ENCODE measurements around the gene ATP5PO.

DNA sequence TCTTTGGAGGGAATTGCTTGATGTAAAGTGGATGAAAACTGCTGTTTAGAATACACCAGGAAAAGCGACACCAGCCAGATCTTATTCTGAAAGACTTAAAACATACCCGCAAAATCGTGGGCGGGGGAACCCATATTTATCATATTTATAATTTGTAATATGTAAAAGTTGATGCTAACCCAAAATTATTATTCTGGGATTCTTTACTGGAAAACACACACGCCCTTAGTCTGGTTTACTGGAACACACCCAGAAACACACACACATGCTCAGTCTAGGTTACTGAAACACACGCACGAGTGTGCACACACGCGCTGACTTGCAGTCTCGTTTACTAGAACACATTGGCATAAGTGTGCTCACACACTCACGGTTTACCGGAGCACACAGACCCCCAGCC lies 32.5 kb downstream of the ATP5PO start:
- TF ChIP-seq, protein P1, sequence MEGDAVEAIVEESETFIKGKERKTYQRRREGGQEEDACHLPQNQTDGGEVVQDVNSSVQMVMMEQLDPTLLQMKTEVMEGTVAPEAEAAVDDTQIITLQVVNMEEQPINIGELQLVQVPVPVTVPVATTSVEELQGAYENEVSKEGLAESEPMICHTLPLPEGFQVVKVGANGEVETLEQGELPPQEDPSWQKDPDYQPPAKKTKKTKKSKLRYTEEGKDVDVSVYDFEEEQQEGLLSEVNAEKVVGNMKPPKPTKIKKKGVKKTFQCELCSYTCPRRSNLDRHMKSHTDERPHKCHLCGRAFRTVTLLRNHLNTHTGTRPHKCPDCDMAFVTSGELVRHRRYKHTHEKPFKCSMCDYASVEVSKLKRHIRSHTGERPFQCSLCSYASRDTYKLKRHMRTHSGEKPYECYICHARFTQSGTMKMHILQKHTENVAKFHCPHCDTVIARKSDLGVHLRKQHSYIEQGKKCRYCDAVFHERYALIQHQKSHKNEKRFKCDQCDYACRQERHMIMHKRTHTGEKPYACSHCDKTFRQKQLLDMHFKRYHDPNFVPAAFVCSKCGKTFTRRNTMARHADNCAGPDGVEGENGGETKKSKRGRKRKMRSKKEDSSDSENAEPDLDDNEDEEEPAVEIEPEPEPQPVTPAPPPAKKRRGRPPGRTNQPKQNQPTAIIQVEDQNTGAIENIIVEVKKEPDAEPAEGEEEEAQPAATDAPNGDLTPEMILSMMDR (IDR thresholded peaks at IDR 0.05) = no peak
- no peak for TF ChIP-seq POLR2A (IDR thresholded peaks at IDR 0.05)
